A549 (cell line): ENCODE data around the gene TMEM255B.

Source experiments
- CEBPB ChIP-seq, 2 experiments: fragments of >200 bp in 1 of 2; sonication (Bioruptor Twin) in 1 of 2; formaldehyde crosslinking in 1 of 2; IDR thresholded peaks; 2 replicates each; pipeline ENCODE4 v1.6.1; 2012 to 2016
- CHD2 ChIP-seq: fragments of 150-350 bp; IDR thresholded peaks from 2 replicates; pipeline ENCODE4 v1.6.1; 2014; ENCODE audit warnings: low read length; ENCODE audit not compliant: partially characterized antibody
- EHMT2 ChIP-seq: fragments of 200-600 bp; sonication (generic); IDR thresholded peaks from 2 replicates; pipeline ENCODE4 v1.6.1; 2016; ENCODE audit warnings: antibody characterized with exemption, low read depth, mild to moderate bottlenecking, moderate library complexity
- ESRRA ChIP-seq: fragments of 150-350 bp; IDR thresholded peaks from 2 replicates; pipeline ENCODE4 v1.6.1; 2014; ENCODE audit warnings: mild to moderate bottlenecking, low read length, borderline replicate concordance
- KDM1A ChIP-seq: fragments of 200-600 bp; sonication (generic); IDR thresholded peaks from 2 replicates; pipeline ENCODE4 v1.6.1; 2016; ENCODE audit warnings: low read depth, mild to moderate bottlenecking
- KDM5A ChIP-seq: fragments of 200-600 bp; sonication (generic); IDR thresholded peaks from 2 replicates; pipeline ENCODE4 v1.6.1; 2016; ENCODE audit warnings: antibody characterized with exemption, mild to moderate bottlenecking
- MAZ ChIP-seq: fragments of 150-350 bp; IDR thresholded peaks from 2 replicates; pipeline ENCODE4 v1.6.1; 2014; ENCODE audit warnings: antibody characterized with exemption, low read depth, low read length, borderline replicate concordance
- POLR2A ChIP-seq: IDR thresholded peaks from 2 replicates; pipeline ENCODE4 v1.6.1; 2012; ENCODE audit warnings: mild to moderate bottlenecking, low read length
- POLR2AphosphoS2 ChIP-seq: conservative IDR thresholded peaks from 2 replicates; pipeline ENCODE4 v1.6.1; 2012; ENCODE audit warnings: low read length, improper control_type of control experiment, inconsistent platforms
- RAD21 ChIP-seq, 2 experiments: fragments of >200 bp in 1 of 2; sonication (Bioruptor Twin) in 1 of 2; formaldehyde crosslinking in 1 of 2; IDR thresholded peaks in 1 of 2; conservative IDR thresholded peaks in 1 of 2; 2 replicates in 1 of 2; 3 replicates in 1 of 2; pipeline ENCODE4 v1.6.1; 2012 to 2018; ENCODE audit warnings: inconsistent platforms in 1 of 2
- TF ChIP-seq, protein P1 (sequence below): fragments of >200 bp; sonication (Bioruptor Twin); formaldehyde crosslinking; IDR thresholded peaks from 3 replicates; pipeline ENCODE4 v1.5.1; 2016
- TF ChIP-seq, protein P2 (sequence below): fragments of >200 bp; sonication (Bioruptor Twin); formaldehyde crosslinking; IDR thresholded peaks from 3 replicates; pipeline ENCODE4 v1.6.1; 2016
- TF ChIP-seq, protein P3 (sequence below): fragments of 200-600 bp; sonication (generic); IDR thresholded peaks from 2 replicates; pipeline ENCODE4 v1.6.1; 2016; ENCODE audit warnings: antibody characterized with exemption, mild to moderate bottlenecking, moderate library complexity
- TF ChIP-seq, protein P4 (sequence below): IDR thresholded peaks from 2 replicates; pipeline ENCODE4 v1.6.1; 2012

DNA sequence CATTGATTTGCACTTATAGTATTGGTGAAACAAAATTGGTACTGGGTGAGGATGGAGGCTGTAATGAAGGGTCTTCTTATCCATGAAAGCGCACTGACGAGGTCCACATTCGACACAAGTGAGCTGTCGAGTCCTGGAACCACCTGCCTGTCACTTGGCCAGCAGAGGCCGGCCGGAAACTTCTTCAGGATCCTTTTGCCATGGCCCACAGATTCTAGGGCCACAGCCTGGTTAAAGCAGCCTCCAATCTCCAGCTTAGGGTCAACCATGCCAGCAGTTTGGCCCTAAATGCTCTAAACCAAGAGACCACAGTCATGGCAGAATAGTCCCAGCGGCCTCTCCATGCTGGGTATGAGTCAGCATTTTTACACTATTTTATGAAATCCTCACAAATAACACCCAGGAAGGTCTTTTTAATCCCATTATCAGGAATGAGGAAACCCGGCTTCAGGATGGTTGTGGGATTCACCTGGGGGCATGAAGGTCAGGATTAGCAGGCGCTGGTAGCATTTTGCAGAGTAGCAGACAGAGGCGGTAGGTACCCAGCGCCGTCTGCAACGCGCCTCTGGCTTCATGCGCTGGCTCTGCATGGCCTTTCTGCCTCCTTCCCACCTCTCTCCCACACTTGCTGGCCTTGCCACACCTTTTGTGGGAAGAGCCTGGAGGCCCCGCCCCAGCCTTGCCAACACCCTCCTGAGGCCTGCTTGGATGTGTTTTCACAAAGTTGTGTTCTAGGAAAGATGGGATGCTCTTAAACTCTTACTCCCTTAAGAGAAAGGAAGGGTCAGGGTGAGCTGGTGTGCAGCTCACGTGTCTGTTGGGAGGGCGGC is 89.6 kb downstream of the TMEM255B start:
- TF ChIP-seq, protein P1, sequence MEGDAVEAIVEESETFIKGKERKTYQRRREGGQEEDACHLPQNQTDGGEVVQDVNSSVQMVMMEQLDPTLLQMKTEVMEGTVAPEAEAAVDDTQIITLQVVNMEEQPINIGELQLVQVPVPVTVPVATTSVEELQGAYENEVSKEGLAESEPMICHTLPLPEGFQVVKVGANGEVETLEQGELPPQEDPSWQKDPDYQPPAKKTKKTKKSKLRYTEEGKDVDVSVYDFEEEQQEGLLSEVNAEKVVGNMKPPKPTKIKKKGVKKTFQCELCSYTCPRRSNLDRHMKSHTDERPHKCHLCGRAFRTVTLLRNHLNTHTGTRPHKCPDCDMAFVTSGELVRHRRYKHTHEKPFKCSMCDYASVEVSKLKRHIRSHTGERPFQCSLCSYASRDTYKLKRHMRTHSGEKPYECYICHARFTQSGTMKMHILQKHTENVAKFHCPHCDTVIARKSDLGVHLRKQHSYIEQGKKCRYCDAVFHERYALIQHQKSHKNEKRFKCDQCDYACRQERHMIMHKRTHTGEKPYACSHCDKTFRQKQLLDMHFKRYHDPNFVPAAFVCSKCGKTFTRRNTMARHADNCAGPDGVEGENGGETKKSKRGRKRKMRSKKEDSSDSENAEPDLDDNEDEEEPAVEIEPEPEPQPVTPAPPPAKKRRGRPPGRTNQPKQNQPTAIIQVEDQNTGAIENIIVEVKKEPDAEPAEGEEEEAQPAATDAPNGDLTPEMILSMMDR, result no peak
- TF ChIP-seq EHMT2 (no peak), POLR2A (no peak), CEBPB (IDR thresholded peaks at IDR 0.05) (no peak), POLR2AphosphoS2 (no peak), ESRRA (no peak), RAD21 (conservative IDR thresholded peaks at IDR 0.05 in 1 of 2, IDR thresholded peaks at IDR 0.05 in 1 of 2) (no peak), KDM1A (no peak), KDM5A (no peak), MAZ (no peak), CHD2 (no peak)
- TF ChIP-seq, protein P2, sequence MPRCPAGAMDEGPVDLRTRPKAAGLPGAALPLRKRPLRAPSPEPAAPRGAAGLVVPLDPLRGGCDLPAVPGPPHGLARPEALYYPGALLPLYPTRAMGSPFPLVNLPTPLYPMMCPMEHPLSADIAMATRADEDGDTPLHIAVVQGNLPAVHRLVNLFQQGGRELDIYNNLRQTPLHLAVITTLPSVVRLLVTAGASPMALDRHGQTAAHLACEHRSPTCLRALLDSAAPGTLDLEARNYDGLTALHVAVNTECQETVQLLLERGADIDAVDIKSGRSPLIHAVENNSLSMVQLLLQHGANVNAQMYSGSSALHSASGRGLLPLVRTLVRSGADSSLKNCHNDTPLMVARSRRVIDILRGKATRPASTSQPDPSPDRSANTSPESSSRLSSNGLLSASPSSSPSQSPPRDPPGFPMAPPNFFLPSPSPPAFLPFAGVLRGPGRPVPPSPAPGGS, result no peak
- TF ChIP-seq, protein P3, sequence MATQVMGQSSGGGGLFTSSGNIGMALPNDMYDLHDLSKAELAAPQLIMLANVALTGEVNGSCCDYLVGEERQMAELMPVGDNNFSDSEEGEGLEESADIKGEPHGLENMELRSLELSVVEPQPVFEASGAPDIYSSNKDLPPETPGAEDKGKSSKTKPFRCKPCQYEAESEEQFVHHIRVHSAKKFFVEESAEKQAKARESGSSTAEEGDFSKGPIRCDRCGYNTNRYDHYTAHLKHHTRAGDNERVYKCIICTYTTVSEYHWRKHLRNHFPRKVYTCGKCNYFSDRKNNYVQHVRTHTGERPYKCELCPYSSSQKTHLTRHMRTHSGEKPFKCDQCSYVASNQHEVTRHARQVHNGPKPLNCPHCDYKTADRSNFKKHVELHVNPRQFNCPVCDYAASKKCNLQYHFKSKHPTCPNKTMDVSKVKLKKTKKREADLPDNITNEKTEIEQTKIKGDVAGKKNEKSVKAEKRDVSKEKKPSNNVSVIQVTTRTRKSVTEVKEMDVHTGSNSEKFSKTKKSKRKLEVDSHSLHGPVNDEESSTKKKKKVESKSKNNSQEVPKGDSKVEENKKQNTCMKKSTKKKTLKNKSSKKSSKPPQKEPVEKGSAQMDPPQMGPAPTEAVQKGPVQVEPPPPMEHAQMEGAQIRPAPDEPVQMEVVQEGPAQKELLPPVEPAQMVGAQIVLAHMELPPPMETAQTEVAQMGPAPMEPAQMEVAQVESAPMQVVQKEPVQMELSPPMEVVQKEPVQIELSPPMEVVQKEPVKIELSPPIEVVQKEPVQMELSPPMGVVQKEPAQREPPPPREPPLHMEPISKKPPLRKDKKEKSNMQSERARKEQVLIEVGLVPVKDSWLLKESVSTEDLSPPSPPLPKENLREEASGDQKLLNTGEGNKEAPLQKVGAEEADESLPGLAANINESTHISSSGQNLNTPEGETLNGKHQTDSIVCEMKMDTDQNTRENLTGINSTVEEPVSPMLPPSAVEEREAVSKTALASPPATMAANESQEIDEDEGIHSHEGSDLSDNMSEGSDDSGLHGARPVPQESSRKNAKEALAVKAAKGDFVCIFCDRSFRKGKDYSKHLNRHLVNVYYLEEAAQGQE, result no peak
- TF ChIP-seq, protein P4, sequence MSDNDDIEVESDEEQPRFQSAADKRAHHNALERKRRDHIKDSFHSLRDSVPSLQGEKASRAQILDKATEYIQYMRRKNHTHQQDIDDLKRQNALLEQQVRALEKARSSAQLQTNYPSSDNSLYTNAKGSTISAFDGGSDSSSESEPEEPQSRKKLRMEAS, result no peak
